GM19452 (cell line): ENCODE measurements around the gene RSU1.

ENCODE experiments used
- ATAC-seq: cut with Tn5 transposase; IDR thresholded peaks from one replicate; pipeline ENCODE4 v1.9.1; 2021; ENCODE audit not compliant: unreplicated experiment

Gene RSU1

GRCh38 chr10:16745061-16745460 is 72.2 kb downstream of the RSU1 start:
- no peak for ATAC-seq

GRCh38 chr10:16742165-16742960 is 74.9 kb downstream of the RSU1 start:
- ATAC-seq, result no peak

- no peak for ATAC-seq
Measured at GRCh38 chr10:16741540-16741939, 75.7 kb downstream of the RSU1 start.

- ATAC-seq, result no peak
Measured at GRCh38 chr10:16737420-16737819, 79.8 kb downstream of the RSU1 start.

GRCh38 chr10:16735671-16736070 is 81.6 kb downstream of the RSU1 start:
- ATAC-seq, result no peak

GRCh38 chr10:16732376-16732775 is 84.8 kb downstream of the RSU1 start:
- ATAC-seq, result no peak

GRCh38 chr10:16728266-16728665 is 89.0 kb downstream of the RSU1 start:
- no peak for ATAC-seq

GRCh38 chr10:16727666-16728065 is 89.6 kb downstream of the RSU1 start:
- no peak for ATAC-seq

- ATAC-seq, result no peak
Measured at GRCh38 chr10:16724509-16724908, 92.7 kb downstream of the RSU1 start.

- ATAC-seq, result no peak
Measured at GRCh38 chr10:16720812-16721211, 96.4 kb downstream of the RSU1 start.

GRCh38 chr10:16717622-16718395 is 99.4 kb downstream of the RSU1 start:
- ATAC-seq, result no peak

- ATAC-seq, result no peak
Measured at GRCh38 chr10:16716051-16716450, 101.2 kb downstream of the RSU1 start.

GRCh38 chr10:16713290-16713689 is 103.9 kb downstream of the RSU1 start:
- no peak for ATAC-seq

- ATAC-seq, result no peak
Measured at GRCh38 chr10:16712883-16713282, 104.3 kb downstream of the RSU1 start.

- ATAC-seq, result no peak
Measured at GRCh38 chr10:16700331-16700730, 116.9 kb downstream of the RSU1 start.

- no peak for ATAC-seq
Measured at GRCh38 chr10:16699435-16700057, 117.7 kb downstream of the RSU1 start.

GRCh38 chr10:16698461-16698860 is 118.8 kb downstream of the RSU1 start:
- ATAC-seq, result no peak

- no peak for ATAC-seq
Measured at GRCh38 chr10:16690417-16690816, 126.8 kb downstream of the RSU1 start.

- ATAC-seq, result no peak
Measured at GRCh38 chr10:16689696-16690095, 127.5 kb downstream of the RSU1 start.

GRCh38 chr10:16689227-16689626 is 128.0 kb downstream of the RSU1 start:
- no peak for ATAC-seq

GRCh38 chr10:16686054-16686902 is 130.9 kb downstream of the RSU1 start:
- ATAC-seq, result no peak
